Astrocyte of the cerebellum (primary cell): ENCODE data around the gene PRKX.
"Not testable (repeated sequence)": the region's sequence is repeated elsewhere in the genome, so short reads cannot be mapped to it uniquely, and the experiment has no call there.

Source experiments
- DNase-seq: peaks from one replicate; pipeline ENCODE4 v3.0.0-alpha.2; 2011; ENCODE audit warnings: low read depth
- H3K4me3 ChIP-seq: 2 replicates; pipeline ENCODE4 v1.5.1; 2011; ENCODE audit warnings: mild to moderate bottlenecking, low read depth, low read length, moderate library complexity
- in situ Hi-C: cut with HindIII; loops from 2 replicates; pipeline ENCODE4 v1.10.0; 2017; ENCODE audit warnings: low sequenced_read_pairs
- TF ChIP-seq, protein P1 (sequence below): IDR thresholded peaks from 2 replicates; pipeline ENCODE4 v1.5.1; 2012; ENCODE audit warnings: low read length, low read depth, moderate library complexity, mild to moderate bottlenecking; ENCODE audit errors: missing control alignments

Gene PRKX

DNA sequence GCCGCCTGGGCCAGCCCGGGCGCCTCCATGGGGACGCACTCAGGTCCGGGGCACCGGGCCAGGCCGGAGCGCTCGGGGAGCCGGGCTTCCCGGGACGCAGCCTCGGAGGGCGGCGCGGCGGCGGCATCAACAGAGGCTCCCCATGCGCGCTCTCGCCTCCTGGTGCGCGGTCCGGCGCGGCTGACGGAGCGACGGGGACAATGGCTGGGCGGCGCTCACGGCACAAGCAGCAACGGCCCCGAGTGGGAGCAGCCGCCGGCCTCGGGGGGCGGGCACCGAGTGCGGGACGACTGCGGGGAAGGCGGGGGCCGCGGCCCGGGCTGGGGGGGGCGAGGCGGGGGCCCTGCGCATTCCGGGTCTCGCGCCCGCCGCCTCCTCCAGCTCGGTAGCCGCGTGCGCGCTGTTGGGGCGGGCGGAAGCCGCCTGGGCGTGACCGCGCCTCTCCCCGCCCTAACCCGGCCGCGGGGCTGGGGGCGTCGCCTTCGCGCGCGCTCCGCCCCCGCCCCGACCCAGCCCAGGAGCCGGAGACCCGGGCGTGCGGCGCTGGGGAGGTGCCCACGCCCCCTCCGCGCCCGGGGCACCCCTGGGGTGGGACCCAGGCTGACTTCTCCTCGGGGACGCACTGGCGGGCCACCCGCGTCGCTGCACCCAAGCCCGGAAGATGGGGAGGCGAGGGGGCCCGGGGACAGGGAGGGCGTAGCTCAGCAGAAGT, at the start of gene PRKX:
PRKX (minus strand) TSS at position 425 of the 712 bp plus-strand sequence; CDS start at position 29, 396 bp downstream.
- peak within 1 kb of the TSS; percentile 57 for H3K4me3 ChIP-seq
- no peak for DNase-seq
- in situ Hi-C loops: no loop called here
- TF ChIP-seq, protein P1, sequence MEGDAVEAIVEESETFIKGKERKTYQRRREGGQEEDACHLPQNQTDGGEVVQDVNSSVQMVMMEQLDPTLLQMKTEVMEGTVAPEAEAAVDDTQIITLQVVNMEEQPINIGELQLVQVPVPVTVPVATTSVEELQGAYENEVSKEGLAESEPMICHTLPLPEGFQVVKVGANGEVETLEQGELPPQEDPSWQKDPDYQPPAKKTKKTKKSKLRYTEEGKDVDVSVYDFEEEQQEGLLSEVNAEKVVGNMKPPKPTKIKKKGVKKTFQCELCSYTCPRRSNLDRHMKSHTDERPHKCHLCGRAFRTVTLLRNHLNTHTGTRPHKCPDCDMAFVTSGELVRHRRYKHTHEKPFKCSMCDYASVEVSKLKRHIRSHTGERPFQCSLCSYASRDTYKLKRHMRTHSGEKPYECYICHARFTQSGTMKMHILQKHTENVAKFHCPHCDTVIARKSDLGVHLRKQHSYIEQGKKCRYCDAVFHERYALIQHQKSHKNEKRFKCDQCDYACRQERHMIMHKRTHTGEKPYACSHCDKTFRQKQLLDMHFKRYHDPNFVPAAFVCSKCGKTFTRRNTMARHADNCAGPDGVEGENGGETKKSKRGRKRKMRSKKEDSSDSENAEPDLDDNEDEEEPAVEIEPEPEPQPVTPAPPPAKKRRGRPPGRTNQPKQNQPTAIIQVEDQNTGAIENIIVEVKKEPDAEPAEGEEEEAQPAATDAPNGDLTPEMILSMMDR: no peak

DNA sequence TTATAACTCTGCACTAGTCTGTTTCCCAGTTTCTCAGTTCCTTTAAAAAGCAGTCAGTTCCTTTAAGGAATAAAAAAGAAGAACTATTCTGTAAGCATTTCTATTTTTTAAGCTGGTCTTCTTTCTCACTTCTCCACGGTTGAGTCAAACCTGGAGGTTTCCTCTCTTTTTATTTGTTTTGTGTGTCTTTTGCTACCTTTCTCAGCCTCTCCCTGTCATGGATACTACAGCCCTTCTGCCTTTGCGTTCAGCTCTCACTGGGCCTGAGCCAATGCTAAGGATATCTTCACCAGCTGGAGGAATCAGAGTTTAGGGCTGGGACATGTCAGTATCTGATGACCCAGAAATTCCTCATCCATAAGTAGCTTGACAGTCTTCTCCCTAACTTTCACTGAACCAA, 49.7 kb upstream of the PRKX start:
- TF ChIP-seq, protein P1: no peak
- in situ Hi-C loops: no loop called here
- DNase-seq: no peak
- H3K4me3 ChIP-seq: no peak overlapping the region

DNA sequence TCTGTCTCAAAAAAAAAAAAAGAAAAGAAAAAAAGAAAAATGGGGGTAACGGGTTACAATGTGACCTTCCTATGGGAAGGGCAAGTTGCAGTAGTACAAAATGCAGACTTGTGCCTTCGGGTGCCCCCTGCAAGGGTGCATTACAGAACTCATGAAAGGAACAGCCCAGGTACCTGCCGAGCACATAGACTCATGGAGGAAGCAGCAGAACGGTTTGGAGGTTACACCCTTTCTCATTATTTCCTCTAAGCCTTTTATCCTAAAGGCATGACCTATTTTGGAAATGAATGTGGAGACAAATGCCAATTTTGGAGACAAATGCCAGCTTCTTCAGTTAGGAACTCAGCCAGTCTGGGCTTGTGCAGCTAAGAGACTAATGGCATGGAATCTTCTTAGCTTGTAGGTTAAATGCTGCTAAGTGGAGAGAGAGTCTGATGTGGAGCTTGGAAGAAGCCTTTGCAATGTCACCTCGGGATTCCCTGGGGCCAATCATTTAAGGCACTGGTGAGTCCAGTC, 44.1 kb upstream of the PRKX start:
- in situ Hi-C loops: no loop called here
- no peak overlapping the region for H3K4me3 ChIP-seq
- TF ChIP-seq, protein P1: no peak
- DNase-seq: no peak

DNA sequence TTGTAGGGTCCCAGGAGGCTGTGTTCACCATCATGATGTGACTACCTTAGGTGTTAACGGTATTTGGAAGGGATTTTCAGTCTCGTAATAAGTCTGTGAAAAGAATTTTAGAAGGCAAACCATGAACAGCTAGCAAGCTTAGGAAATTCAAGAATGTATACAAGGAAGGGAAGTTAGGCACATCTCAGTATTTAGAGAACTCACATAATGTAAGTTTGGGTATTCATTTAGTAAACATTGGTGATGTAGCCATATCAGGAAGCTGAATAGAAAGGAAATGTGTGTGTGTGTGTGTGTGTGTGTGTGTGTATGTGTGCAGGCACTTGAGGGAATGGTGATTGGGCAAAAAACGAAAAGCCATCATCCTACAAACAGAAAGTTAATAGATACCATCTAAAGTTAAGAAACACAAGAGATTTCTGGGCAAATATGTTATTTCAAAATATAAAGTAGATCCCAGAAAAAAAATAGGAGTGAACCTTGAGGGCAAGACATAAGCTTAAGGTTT, 34.7 kb upstream of the PRKX start:
- TF ChIP-seq, protein P1: no peak
- DNase-seq: no peak
- in situ Hi-C loops: no loop called here
- no peak overlapping the region for H3K4me3 ChIP-seq

DNA sequence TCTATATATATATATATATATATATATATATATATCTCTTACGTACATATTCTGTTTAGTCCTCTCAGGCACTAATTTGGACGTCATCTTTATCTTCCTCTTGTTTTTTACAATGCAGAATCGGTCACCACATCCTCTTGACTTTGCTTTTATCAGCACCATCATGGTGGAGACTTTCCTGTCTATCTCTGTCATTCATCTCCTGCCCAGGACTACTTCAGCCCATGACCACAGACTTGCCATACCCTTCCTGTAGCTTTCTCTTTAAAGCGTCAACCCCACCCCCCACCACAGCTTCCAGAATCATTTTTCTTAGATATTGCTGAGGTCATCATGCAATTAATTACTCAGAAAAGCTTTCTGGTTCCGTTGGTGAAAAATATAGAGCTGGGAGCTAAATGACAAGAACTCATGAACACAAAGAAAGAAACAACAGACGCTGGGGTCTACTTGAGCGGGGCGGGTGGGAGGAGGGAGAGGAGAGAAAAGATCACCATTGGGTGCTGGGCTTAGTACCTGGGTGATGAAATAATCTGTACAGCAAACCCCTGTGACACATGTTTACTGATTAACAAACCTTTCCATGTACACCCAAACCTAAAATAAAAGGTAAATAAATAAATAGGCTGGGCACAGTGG, 30.5 kb upstream of the PRKX start:
- DNase-seq: no peak
- H3K4me3 ChIP-seq: no peak overlapping the region
- TF ChIP-seq, protein P1: no peak
- in situ Hi-C loops: no loop called here

DNA sequence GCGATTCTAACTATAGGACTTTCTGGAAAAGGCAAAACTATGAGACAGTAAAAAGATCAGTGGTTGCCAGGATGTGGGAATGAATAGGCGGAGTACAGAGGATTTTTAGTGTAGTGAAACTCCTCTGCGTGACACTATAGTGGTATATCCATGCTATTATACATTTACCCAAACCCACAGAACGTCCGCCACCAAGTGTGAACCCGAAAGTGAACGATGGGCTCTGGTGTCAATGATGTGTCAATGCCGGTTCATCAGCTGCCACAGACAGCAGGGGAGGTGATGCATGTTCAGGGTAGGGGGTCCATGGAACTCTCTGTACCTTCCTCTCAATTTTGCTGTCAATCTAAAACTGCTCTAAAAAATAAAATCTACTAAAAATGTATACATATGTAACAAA, 27.5 kb upstream of the PRKX start:
- in situ Hi-C loops, DNase-seq, H3K4me3 ChIP-seq: not testable (repeated sequence)

DNA sequence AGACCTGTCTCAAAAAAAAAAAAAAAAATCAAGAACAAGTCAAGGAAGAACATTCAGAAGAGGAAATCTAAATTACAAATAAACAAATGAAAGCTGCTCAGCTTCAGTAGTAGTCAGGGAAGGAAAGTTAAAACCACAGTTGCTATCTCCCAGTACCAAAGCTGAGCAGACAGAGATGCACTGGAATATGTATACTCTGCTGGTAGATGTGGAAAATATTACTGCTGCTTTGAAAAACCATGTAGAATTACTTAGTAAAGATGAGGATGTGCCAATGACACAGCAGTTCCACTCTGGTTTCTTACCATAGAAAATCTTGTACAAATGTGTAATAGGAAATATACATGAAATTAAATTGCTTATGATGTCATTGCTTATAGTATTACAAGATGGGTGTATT, 25.1 kb upstream of the PRKX start:
- in situ Hi-C loops: no loop called here

DNA sequence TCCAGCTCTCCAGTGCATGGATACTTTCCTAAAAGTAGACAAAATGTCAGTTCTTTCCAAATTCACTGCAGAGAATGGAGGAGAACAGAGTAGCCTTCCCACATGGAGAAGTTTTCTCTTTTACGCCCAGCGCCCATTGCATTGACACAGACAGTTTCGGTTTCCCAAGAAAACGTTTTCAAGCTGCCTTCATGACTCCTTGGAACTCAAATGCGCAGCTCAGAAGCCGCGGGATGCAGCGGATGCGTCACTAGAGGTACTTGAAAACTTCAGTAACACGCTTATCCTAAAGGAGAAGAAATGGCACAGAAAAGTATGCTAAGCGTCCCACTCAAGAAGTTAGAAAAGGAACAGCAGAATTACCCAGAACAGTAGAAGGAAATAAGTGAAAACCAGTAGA, 23.1 kb upstream of the PRKX start:
- DNase-seq, H3K4me3 ChIP-seq, in situ Hi-C loops: not testable (repeated sequence)

More for the DNA sequence above, 25.1 kb upstream of the PRKX start:
- no peak overlapping the region for H3K4me3 ChIP-seq
- TF ChIP-seq, protein P1: no peak
- DNase-seq: no peak

DNA sequence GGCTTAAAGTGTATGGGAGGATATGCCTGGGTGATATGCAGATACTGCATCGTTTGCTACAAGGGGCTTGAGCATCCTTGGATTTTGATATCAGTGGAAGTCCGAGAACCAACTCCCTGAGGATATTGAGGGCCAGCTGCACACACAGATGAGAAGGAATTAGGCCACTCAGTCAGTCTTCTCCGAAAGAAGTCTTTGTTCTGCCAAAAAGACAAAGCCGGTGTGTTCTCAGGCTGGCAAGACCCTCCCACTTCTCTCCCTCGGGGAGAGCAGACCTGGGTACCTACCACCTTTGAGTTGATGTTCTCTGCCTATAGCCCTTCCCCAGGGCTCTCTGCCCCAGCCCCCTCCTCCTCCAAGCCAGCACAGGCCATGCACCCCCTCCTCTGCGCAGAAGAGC, 22.4 kb upstream of the PRKX start:
- in situ Hi-C loops, H3K4me3 ChIP-seq, DNase-seq: not testable (repeated sequence)

DNA sequence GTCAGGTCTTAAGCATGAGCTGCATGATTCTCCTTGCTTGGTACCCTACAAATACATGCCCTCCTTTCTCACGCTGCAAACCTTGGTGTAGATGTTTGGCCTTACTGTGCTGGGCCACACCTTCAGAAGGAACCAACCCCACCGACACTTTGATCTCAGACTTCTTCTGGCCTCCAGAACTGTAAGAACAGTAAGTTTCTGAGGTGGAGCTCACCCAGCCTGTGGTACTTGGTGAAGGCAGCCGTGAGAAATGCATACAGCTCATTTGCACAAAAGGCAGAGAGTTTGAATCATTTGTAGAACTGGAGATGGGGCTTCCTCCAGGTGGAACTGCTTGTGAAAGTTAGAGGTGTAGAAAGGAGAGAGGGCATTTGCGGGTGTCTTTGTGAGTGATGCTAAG, 21.0 kb upstream of the PRKX start:
- in situ Hi-C loops, DNase-seq, H3K4me3 ChIP-seq: not testable (repeated sequence)
